HS-27A (cell line): ENCODE results near the gene RAB43.

ENCODE experiments used
- DNase-seq: peaks from one replicate; pipeline ENCODE4 v3.0.0-alpha.2; 2012; ENCODE audit warnings: low read depth, missing footprints

Gene RAB43

DNA sequence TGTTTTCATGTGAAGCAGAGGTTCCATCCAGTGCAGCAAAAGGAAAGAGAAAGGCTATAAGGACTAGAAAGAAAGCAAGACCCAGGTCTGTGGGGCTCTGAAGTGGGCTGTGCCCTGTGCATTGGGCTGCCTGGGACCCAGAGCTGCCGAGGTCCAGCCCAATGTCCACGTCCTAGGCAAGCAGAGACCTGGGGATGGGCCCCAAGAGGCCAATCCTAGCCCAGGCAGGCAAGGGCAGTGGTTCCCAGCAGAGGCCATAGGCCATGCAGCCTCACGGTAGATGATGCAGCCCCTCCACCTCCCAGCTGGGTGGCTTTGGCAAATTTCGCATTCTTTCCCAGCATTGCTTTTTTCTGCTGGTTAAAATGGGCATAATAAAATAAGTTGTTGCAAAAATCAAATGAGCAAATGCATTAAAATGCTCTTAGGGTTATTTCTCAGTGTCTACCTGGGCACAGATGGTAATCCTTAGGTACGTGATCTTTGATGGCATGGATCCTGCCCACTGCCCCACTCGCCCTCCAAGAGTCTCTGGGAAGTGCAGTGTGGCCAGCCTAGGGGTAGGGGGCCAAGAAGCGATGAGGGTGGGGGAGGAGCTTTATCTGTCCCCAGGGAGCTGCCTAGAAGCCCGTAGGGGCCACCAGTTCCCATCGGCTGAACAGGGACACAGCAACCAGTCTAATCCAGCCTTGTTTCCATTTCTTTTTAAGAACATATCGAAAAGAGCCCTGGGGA, 83.3 kb downstream of the RAB43 start:
- DNase-seq = no peak
